Testis (tissue), 3 donors: ENCODE results near the gene TRIM31. TPM values are rescaled to one million over a fixed set of nuclear protein-coding genes. Genes with fewer than 3 reads are reported as not detected.

Experiments
- DNase-seq: peaks from one replicate; pipeline ENCODE4 v3.0.0-alpha.2; 2019
- H3K27ac ChIP-seq, 2 donors: fragments of 200-600 bp; sonication (generic); one replicate each; pipeline ENCODE4 v1.5.1; 2019
- H3K27me3 ChIP-seq: fragments of 200-600 bp; sonication (generic); one replicate; pipeline ENCODE4 v1.5.1; 2019
- H3K36me3 ChIP-seq: fragments of 200-600 bp; sonication (generic); one replicate; pipeline ENCODE4 v1.5.1; 2017; ENCODE audit warnings: low read depth; ENCODE audit errors: missing control alignments
- H3K4me1 ChIP-seq: fragments of 200-600 bp; sonication (generic); one replicate; pipeline ENCODE4 v1.5.1; 2019
- H3K4me3 ChIP-seq, 2 donors: fragments of 200-600 bp; sonication (generic); one replicate each; pipeline ENCODE4 v1.5.1; 2017 to 2019
- H3K9me3 ChIP-seq: fragments of 200-600 bp; sonication (generic); one replicate; pipeline ENCODE4 v1.5.1; 2017
- CTCF ChIP-seq, 3 experiments: fragments of 450-650 bp in 2 of 3; fragments of 200-600 bp in 1 of 3; sonication (generic) in 1 of 3; IDR thresholded peaks; one replicate each; pipeline ENCODE4 v1.5.1; 2016 to 2019; ENCODE audit warnings: antibody characterized with exemption in 3 of 3, mild to moderate bottlenecking in 2 of 3, moderate library complexity in 1 of 3
- POLR2A ChIP-seq: fragments of 450-650 bp; IDR thresholded peaks from one replicate; pipeline ENCODE4 v1.6.1; 2017; ENCODE audit warnings: antibody characterized with exemption, mild to moderate bottlenecking, moderate library complexity
- WGBS, 2 donors: methylation state at CpG; one replicate each; pipeline ENCODE4 v1.1.5; 2018; 5-methylcytosine and 5-hydroxymethylcytosine counted together
- intact Hi-C: fragments of 100-400 bp; cut with DNase I; formaldehyde crosslinking; loops from one replicate; pipeline ENCODE4 v1.15.1; 2023; ENCODE audit warnings: low total_unique reads
- polyA plus RNA-seq: library from polyadenylated mRNA; stranded (reverse); fragments of 350-450 nt; fragmentation: Illumina TruSeq; extraction: RNeasy Lipid Tissue Mini Kit (QIAGEN cat#74804); gene quantifications from one replicate; pipeline ENCODE4 v1.2.3, GENCODE V29; 2014; ENCODE audit warnings: low read depth, low replicate concordance; ENCODE audit not compliant: insufficient read depth
- total RNA-seq, 2 donors: library from RNA; depleted of rRNA; stranded (reverse); fragments of >200 nt; gene quantifications; one replicate each; pipeline ENCODE4 v1.2.3, GENCODE V29; 2016

Gene TRIM31
- total and polyA plus RNA-seq, 3 donors from 2014 or later = 0.50 to 6.4 (median 4.0) TPM

DNA sequence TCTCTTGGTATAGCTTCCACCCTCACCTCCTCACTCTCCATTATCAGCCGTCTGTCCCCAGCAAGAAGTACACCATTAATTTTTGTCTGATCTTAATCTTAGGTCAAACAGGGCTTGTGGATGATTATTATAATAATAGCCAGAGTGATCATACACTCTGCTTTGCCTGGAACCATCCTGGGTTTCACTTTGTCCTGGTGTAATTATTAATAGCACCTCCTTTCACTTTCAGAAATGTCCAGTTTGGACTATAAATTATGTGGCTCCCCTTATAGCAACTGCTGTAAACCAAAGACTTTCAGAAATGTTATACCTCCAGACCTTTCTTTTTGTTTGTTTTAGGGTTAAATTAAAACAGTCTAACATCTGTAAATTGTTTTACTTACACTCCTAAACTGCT is 951 bp upstream of the TRIM31 start:
- intact Hi-C loops = no loop called here

DNA sequence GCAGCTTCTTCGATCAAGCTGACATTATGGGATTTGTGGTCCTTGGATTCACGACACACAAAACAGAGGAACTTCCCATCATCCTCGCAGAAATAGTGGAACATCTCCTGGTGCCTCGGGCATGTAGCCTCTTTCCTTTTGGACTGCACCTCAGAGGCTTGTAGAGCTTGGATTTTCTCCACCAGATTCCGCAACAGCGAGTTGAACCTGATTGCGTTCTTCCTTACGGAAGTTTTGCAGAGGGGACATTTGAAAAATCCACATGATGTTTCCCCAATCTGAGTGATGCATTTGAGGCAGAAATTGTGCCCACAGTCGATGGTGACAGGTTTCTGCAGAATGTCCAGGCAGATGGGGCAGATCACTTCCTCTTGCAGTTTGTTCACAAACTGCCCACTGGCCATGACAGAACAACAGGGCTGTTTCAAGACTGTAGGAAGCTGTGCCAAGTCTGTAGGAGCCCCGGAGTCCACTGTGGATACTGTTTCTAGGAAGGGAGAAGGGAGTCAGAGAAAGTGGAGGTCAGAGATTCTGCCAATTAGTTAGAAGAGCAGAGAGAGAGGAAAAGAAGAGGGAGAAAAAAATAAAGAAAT is 392 bp downstream of the TRIM31 start:
- TF ChIP-seq POLR2A (no peak), CTCF (IDR thresholded peaks at IDR 0.05) (no peak)
- no peaks in the 10 kb centered on the region for H3K27me3 ChIP-seq
- intact Hi-C loops = no loop called here
- H3K9me3 ChIP-seq = no peaks in the 10 kb centered on the region
- no peaks in the 10 kb centered on the region for H3K4me1 ChIP-seq
- DNase-seq = no peak
- H3K36me3 ChIP-seq = no peaks in the 10 kb centered on the region
- H3K27ac ChIP-seq = no peak overlapping the region
- no peak overlapping the region for H3K4me3 ChIP-seq
- 76 to 78% methylated on average over 10 of the region's 10 CpGs for WGBS, 2 donors

More for the DNA sequence above, 951 bp upstream of the TRIM31 start:
- Histone ChIP-seq H3K4me3 (no peak overlapping the region), H3K4me1 (no peaks in the 10 kb centered on the region), H3K36me3 (no peaks in the 10 kb centered on the region), H3K27ac (no peak overlapping the region), H3K27me3 (no peaks in the 10 kb centered on the region), H3K9me3 (no peaks in the 10 kb centered on the region)
- WGBS, 2 donors = 47 to 75% methylated on average over 1 of the region's 1 CpG
- DNase-seq = no peak
- no peak for TF ChIP-seq CTCF (IDR thresholded peaks at IDR 0.05)
- no peak for TF ChIP-seq POLR2A

DNA sequence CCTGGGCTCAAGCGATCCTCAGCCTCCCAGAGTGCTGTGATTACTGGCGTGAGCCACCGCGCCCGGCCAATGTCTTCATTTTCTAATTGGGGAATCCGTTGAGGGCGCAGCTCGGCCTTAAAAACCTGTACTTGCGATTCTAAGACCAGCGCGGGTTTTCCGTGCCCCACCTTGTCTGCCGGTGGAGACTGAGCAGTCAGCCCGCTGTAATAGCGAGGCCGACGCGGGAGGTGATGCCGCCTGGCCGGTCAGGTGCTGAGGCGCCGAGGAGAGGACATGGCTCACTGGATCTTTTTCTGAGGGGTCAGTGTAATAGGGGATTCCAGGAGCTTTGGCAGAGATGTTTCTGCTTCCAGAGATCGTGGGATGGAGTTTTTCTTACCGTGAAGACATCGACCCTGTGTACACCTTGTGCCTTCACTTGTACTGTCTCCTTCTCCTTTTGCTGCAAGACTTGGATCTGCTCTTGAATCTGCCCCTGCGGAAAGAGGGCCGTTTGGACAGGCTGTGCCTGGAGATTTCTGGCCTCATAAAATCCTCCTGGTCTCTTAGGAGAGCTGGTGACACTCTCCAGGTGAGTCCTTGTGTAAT is 1.5 kb downstream of the TRIM31 start:
- no peaks in the 10 kb centered on the region for H3K27me3 ChIP-seq

GRCh38 chr6:30104661-30105060 is 8.2 kb downstream of the TRIM31 start:
- WGBS, 2 donors = 80 to 86% methylated on average over 2 of the region's 2 CpGs
- Histone ChIP-seq H3K27me3 (no peaks in the 10 kb centered on the region), H3K27ac (no peak overlapping the region), H3K9me3 (no peaks in the 10 kb centered on the region), H3K4me1 (peaks cover 19% of the 10 kb centered on the region), H3K4me3 (no peak overlapping the region), H3K36me3 (no peaks in the 10 kb centered on the region)
- intact Hi-C loops = no loop called here
- no peak for DNase-seq
- no peak for TF ChIP-seq CTCF (IDR thresholded peaks at IDR 0.05)
- no peak for TF ChIP-seq POLR2A

More for the DNA sequence above, 1.5 kb downstream of the TRIM31 start:
- 27 to 33% methylated on average over 27 of the region's 27 CpGs for WGBS, 2 donors
- Histone ChIP-seq H3K27ac (no peak overlapping the region), H3K4me1 (no peaks in the 10 kb centered on the region), H3K9me3 (no peaks in the 10 kb centered on the region), H3K36me3 (no peaks in the 10 kb centered on the region), H3K4me3 (no peak overlapping the region)
- TF ChIP-seq CTCF (IDR thresholded peaks at IDR 0.05) (no peak), POLR2A (no peak)
- no peak for DNase-seq
- intact Hi-C loops = no loop called here

DNA sequence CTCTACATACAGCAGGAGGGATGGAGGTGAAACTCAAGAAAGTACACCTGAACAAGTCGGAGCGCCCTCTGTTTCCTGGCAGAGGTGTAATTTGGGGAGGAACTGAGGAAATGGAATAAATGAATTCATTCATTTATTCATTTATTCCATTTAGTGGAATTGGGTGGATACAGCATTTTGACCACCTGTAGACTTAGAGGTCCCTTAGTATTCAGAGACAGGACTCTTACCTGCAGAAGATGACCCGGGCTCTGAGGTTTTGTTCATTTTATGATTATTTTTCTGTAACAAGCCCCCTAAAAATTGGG is 9.1 kb downstream of the TRIM31 start:
- Histone ChIP-seq H3K27me3 (no peaks in the 10 kb centered on the region), H3K4me3 (peak overlapping the region in 1 of 2 donors; percentile 64), H3K9me3 (no peaks in the 10 kb centered on the region), H3K27ac (peak overlapping the region in 1 of 2 donors; percentile 31), H3K4me1 (peaks cover 19% of the 10 kb centered on the region), H3K36me3 (no peaks in the 10 kb centered on the region)
- DNase-seq = no peak
- TF ChIP-seq CTCF (IDR thresholded peaks at IDR 0.05) (no peak), POLR2A (no peak)
- intact Hi-C loops = no loop called here
- WGBS, 2 donors = 42 to 46% methylated on average over 3 of the region's 3 CpGs
